ENCODE data around the gene PAPPA.

DNA sequence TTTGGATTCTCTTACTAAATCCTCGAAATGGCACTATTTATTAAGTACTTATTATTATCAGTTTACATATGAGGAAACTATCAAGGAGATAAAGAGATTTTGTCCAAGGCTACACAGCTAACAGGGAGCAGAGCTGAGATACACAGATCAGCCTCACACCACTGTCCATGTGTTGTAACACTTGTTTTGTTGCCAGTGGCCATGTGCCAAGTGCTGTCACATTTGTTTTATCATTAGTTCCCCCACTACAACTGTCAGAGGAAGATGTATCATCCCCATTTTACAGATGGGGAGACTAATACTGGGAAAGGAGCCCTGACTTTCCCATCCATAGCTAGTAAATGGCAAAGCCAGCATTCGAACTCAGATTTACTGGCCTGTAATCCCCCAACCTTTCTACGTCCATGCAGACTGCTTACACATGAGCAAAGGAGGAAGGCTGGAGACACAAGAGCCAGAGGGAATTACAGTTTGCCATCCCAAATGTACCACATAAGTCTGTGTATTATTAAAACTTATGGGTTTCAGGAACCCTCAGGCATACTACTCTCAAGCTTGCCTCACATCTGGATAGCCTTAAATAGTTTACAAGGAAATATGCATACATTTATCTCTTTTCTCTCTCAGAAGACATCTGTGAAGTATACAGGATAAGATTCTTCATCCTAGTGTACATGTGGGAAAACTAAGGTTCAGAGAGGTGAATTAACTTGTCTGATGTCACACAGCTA, 25.1 kb downstream of the PAPPA start:
- TF ChIP-seq, protein P1, sequence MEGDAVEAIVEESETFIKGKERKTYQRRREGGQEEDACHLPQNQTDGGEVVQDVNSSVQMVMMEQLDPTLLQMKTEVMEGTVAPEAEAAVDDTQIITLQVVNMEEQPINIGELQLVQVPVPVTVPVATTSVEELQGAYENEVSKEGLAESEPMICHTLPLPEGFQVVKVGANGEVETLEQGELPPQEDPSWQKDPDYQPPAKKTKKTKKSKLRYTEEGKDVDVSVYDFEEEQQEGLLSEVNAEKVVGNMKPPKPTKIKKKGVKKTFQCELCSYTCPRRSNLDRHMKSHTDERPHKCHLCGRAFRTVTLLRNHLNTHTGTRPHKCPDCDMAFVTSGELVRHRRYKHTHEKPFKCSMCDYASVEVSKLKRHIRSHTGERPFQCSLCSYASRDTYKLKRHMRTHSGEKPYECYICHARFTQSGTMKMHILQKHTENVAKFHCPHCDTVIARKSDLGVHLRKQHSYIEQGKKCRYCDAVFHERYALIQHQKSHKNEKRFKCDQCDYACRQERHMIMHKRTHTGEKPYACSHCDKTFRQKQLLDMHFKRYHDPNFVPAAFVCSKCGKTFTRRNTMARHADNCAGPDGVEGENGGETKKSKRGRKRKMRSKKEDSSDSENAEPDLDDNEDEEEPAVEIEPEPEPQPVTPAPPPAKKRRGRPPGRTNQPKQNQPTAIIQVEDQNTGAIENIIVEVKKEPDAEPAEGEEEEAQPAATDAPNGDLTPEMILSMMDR (conservative IDR thresholded peaks at IDR 0.05): no peak
- TF ChIP-seq EZH2 (IDR thresholded peaks at IDR 0.05; ENCODE audit: low read depth): no peak

Data from PC-9 (cell line).